KMS-11 (cell line): ENCODE results near the gene AQP9.

Experiments used
- H2AFZ ChIP-seq: fragments of 200-600 bp; sonication (generic); 2 replicates; pipeline ENCODE4 v1.6.1; 2016; ENCODE audit warnings: antibody characterized with exemption, mixed run types, low read depth
- H3K27ac ChIP-seq: fragments of 200-600 bp; sonication (generic); 2 replicates; pipeline ENCODE4 v1.6.1; 2016; ENCODE audit warnings: mild to moderate bottlenecking, mixed run types
- H3K27me3 ChIP-seq: fragments of 200-600 bp; sonication (generic); 2 replicates; pipeline ENCODE4 v1.6.1; 2017; ENCODE audit warnings: mild to moderate bottlenecking, low read depth, mixed run types, moderate library complexity; ENCODE audit not compliant: insufficient read depth
- H3K36me3 ChIP-seq: fragments of 200-600 bp; sonication (generic); 2 replicates; pipeline ENCODE4 v1.6.1; 2017; ENCODE audit warnings: mild to moderate bottlenecking, mixed run types; ENCODE audit not compliant: insufficient read depth
- H3K4me1 ChIP-seq: fragments of 200-600 bp; sonication (generic); 2 replicates; pipeline ENCODE4 v1.6.1; 2016; ENCODE audit warnings: mild to moderate bottlenecking, low read depth, mixed run types; ENCODE audit not compliant: poor library complexity, severe bottlenecking
- H3K4me2 ChIP-seq: fragments of 200-600 bp; sonication (generic); 2 replicates; pipeline ENCODE4 v1.7.0; 2016; ENCODE audit warnings: mild to moderate bottlenecking, mixed run types
- H3K4me3 ChIP-seq: fragments of 200-600 bp; sonication (generic); IDR thresholded peaks from 2 replicates; pipeline ENCODE4 v1.6.1; 2017; ENCODE audit warnings: low read depth, low read length, mixed read lengths; ENCODE audit not compliant: insufficient read depth
- H3K79me2 ChIP-seq: fragments of 200-600 bp; sonication (generic); 2 replicates; pipeline ENCODE4 v1.6.1; 2016; ENCODE audit warnings: low read depth, mixed run types; ENCODE audit not compliant: insufficient read depth
- H3K9ac ChIP-seq: fragments of 200-600 bp; sonication (generic); 2 replicates; pipeline ENCODE4 v1.6.1; 2016; ENCODE audit warnings: mild to moderate bottlenecking, mixed run types
- H4K20me1 ChIP-seq: fragments of 200-600 bp; sonication (generic); 2 replicates; pipeline ENCODE4 v1.6.1; 2016; ENCODE audit warnings: mild to moderate bottlenecking, mixed run types; ENCODE audit not compliant: insufficient read depth
- CTCF ChIP-seq: fragments of 200-600 bp; sonication (generic); conservative IDR thresholded peaks from 2 replicates; pipeline ENCODE4 v1.6.1; 2017; ENCODE audit warnings: low read depth, mild to moderate bottlenecking, antibody characterized with exemption, low read length, moderate library complexity, mixed read lengths

Gene AQP9

DNA sequence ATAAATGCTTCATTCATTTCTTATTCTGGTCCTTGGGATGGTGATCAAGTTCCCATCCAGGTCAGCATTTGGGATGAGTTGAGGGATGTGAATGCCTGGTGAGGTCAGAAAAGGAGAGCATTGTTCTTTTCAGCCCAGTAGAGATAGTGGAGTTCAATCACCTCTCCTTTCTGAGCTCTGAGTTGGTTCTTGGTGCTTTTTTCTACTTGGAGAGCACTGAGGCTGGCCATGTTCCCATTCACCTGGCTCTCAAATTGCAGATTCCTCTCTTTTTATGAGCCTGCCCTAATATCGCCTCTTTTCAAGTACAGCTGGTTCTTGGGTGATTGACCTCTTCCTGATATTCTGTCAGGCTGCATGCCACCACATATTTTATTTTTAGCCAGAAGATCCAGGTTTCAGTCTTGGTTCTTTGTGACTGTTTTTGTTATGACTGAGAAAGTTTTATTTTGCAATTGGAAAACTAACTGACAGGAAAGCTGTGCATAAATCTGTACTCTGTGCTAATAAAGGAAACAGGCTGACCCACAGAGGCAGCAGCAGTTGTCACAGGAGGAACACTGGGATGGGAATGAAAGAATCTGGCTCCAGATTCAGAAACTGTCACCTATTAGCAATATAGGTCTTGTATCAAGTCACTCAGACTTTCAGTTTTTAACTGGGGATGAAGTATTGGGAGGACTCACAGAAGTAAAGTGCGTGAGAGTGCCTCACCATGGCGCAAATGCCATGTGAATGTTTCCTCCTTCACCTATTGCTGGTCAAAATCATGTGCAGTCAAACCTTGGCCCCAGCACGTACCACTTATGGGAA lies 10.7 kb downstream of the AQP9 start:
- TF ChIP-seq CTCF, result no peak
- H3K4me3 ChIP-seq, result no peak overlapping the region
- H4K20me1 ChIP-seq, result no peaks in the 10 kb centered on the region
- no peaks in the 10 kb centered on the region for H3K27me3 ChIP-seq
- no peaks in the 10 kb centered on the region for H3K36me3 ChIP-seq
- H3K9ac ChIP-seq, result no peak overlapping the region
- no peaks in the 10 kb centered on the region for H3K79me2 ChIP-seq
- no peak overlapping the region for H2AFZ ChIP-seq
- no peak overlapping the region for H3K4me2 ChIP-seq
- no peak overlapping the region for H3K27ac ChIP-seq
- no peaks in the 10 kb centered on the region for H3K4me1 ChIP-seq

DNA sequence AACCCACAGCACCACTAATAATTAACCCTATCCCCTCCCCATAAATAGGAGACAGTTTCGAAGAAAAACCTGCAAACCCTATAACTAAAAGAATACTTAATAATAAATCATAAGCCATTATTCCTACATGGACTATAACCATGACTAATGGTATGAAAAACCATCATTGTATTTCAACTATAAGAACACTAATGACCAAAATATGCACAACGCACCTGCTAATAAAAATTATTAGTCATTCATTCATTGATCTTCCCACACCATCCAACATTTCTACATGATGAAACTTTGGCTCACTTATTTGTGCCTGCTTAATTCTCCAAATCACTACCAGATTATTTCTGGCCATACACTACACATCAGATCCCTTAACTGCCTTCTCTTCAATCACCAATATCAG lies 16.6 kb downstream of the AQP9 start:
- no peaks in the 10 kb centered on the region for H3K27me3 ChIP-seq
- no peak overlapping the region for H2AFZ ChIP-seq
- H3K4me3 ChIP-seq, result no peak overlapping the region
- no peaks in the 10 kb centered on the region for H3K4me1 ChIP-seq
- no peaks in the 10 kb centered on the region for H3K79me2 ChIP-seq
- no peak overlapping the region for H3K27ac ChIP-seq
- no peak for TF ChIP-seq CTCF
- H3K4me2 ChIP-seq, result no peak overlapping the region
- H3K36me3 ChIP-seq, result no peaks in the 10 kb centered on the region
- no peaks in the 10 kb centered on the region for H4K20me1 ChIP-seq
- no peak overlapping the region for H3K9ac ChIP-seq

- no peaks in the 10 kb centered on the region for H3K36me3 ChIP-seq
- H3K27me3 ChIP-seq, result no peaks in the 10 kb centered on the region
- no peak overlapping the region for H3K4me2 ChIP-seq
- H4K20me1 ChIP-seq, result no peaks in the 10 kb centered on the region
- H3K27ac ChIP-seq, result no peak overlapping the region
- H3K4me3 ChIP-seq, result no peak overlapping the region
- H3K79me2 ChIP-seq, result no peaks in the 10 kb centered on the region
- H2AFZ ChIP-seq, result no peak overlapping the region
- no peak for TF ChIP-seq CTCF
- no peaks in the 10 kb centered on the region for H3K4me1 ChIP-seq
- no peak overlapping the region for H3K9ac ChIP-seq
Observed at GRCh38 chr15:58159827-58160386, 21.7 kb downstream of the AQP9 start.

- Histone ChIP-seq H3K4me1 (no peaks in the 10 kb centered on the region), H2AFZ (no peak overlapping the region), H3K36me3 (no peaks in the 10 kb centered on the region), H3K27ac (no peak overlapping the region), H3K4me3 (no peak overlapping the region), H3K79me2 (no peaks in the 10 kb centered on the region), H4K20me1 (no peaks in the 10 kb centered on the region), H3K27me3 (no peaks in the 10 kb centered on the region), H3K9ac (no peak overlapping the region), H3K4me2 (no peak overlapping the region)
- TF ChIP-seq CTCF, result no peak
Observed at GRCh38 chr15:58161436-58161930, 23.3 kb downstream of the AQP9 start.
